ENCODE results near the gene GBE1. TPM values are rescaled to one million over a fixed set of nuclear protein-coding genes. Genes with fewer than 3 reads are reported as not detected.
A peak's percentile ranks its signal among the peaks of the same experiment; 100 is the strongest.

GBE1 gene
- total RNA-seq: 22.1 TPM

GRCh38 chr3:81760924-81761903 is at the start of gene GBE1:
Gene GBE1, minus strand, starts transcription at chr3:81761645. Its CDS starts 128 bp downstream, at chr3:81761517.

Small RNA genes within 50 kb of the gene (small RNA-seq; reads per million reads assigned to genes)
- not detected for gene AC017015.1
- 0.62 reads per million, percentile 62 among the genes with 10 or more reads in this experiment for gene RNU2-28P
